LHCN-M2 (cell line): ENCODE data around the gene ZNF679. TPM values are rescaled to one million over a fixed set of nuclear protein-coding genes. Genes with fewer than 3 reads are reported as not detected.
"Not testable (repeated sequence)": the region's sequence is repeated elsewhere in the genome, so short reads cannot be mapped to it uniquely, and the experiment has no call there.

ENCODE experiments used
- DNase-seq: peaks from one replicate; pipeline ENCODE4 v3.0.0-alpha.2; 2012; ENCODE audit warnings: low read depth
- total RNA-seq: library from RNA; depleted of rRNA; stranded (reverse); fragments of >200 nt; gene quantifications from 2 replicates; pipeline ENCODE4 v1.2.3, GENCODE V29; 2014; rRNA removed

The ZNF679 gene
- total RNA-seq, 1 experiment from 2014 or later, result not detected

- no peak for DNase-seq
These were observed 82.2 kb downstream of the ZNF679 start for GRCh38 chr7:64310426-64310825.

GRCh38 chr7:64312826-64313225 is 84.6 kb downstream of the ZNF679 start:
- no peak for DNase-seq

GRCh38 chr7:64313740-64314491 is 85.6 kb downstream of the ZNF679 start, which contains the start of gene ZNF736:
ZNF736 (plus strand) TSS chr7:64313961; CDS start chr7:64314151, 190 bp downstream.
- peak; percentile 97 for DNase-seq

- peak; percentile 26 for DNase-seq
These were observed 86.3 kb downstream of the ZNF679 start for GRCh38 chr7:64314566-64314965.

- DNase-seq, result not testable (repeated sequence)
These were observed 87.9 kb downstream of the ZNF679 start for GRCh38 chr7:64316031-64316742.

Other genes with a start within 250 kb of the ZNF679 start
- gene ZNF722, start 229.6 kb upstream of the ZNF679 start, total RNA-seq, result not detected in 2 replicates
- gene ZNF727, start 183.0 kb upstream of the ZNF679 start, total RNA-seq, result not detected in 2 replicates
- gene ZNF735, start 21.3 kb upstream of the ZNF679 start, total RNA-seq, result not detected in 2 replicates
- 11.0 and 13.1 TPM in 2 replicates for gene ZNF736, start 85.5 kb downstream of the ZNF679 start, total RNA-seq